NB4 (cell line): ENCODE measurements around the gene RBKS.

Experiments
- MYC ChIP-seq: IDR thresholded peaks from 2 replicates; pipeline ENCODE4 v1.6.1; 2011; ENCODE audit warnings: low read depth, low read length
- POLR2A ChIP-seq: IDR thresholded peaks from 2 replicates; pipeline ENCODE4 v1.6.1; 2011; ENCODE audit warnings: mild to moderate bottlenecking; ENCODE audit not compliant: insufficient read length; ENCODE audit errors: extremely low read depth
- TF ChIP-seq, protein P1 (sequence below): IDR thresholded peaks from one replicate; pipeline ENCODE4 v1.5.1; 2012; ENCODE audit warnings: low read depth, low read length
- TF ChIP-seq, protein P2 (sequence below): IDR thresholded peaks from 2 replicates; pipeline ENCODE4 v1.6.1; 2011; ENCODE audit warnings: low read depth, low read length

DNA sequence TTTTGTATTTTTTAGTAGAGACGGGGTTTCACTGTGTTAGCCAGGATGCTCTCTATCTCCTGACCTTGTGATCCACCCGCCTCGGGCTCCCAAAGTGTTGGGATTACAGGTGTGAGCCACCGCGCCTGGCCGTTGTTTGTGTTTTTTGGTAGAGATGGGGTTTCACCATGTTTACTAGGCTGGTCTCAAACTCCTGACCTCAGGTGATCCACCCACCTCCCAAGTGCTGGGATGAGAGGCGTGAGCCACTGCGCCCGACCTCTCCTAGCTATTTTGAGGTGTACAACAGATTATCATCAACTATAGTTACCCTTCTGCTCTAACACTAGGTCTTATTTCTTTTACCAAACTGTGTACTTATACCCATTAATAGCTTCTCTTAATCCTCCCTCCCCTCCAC lies 147.6 kb downstream of the RBKS start:
- TF ChIP-seq, protein P1, sequence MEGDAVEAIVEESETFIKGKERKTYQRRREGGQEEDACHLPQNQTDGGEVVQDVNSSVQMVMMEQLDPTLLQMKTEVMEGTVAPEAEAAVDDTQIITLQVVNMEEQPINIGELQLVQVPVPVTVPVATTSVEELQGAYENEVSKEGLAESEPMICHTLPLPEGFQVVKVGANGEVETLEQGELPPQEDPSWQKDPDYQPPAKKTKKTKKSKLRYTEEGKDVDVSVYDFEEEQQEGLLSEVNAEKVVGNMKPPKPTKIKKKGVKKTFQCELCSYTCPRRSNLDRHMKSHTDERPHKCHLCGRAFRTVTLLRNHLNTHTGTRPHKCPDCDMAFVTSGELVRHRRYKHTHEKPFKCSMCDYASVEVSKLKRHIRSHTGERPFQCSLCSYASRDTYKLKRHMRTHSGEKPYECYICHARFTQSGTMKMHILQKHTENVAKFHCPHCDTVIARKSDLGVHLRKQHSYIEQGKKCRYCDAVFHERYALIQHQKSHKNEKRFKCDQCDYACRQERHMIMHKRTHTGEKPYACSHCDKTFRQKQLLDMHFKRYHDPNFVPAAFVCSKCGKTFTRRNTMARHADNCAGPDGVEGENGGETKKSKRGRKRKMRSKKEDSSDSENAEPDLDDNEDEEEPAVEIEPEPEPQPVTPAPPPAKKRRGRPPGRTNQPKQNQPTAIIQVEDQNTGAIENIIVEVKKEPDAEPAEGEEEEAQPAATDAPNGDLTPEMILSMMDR, result no peak
- TF ChIP-seq MYC, result no peak
- no peak for TF ChIP-seq POLR2A
- TF ChIP-seq, protein P2, sequence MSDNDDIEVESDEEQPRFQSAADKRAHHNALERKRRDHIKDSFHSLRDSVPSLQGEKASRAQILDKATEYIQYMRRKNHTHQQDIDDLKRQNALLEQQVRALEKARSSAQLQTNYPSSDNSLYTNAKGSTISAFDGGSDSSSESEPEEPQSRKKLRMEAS, result no peak
